HG02973 (cell line): ENCODE measurements around the gene SCFD2.
"Not testable (repeated sequence)": the region's sequence is repeated elsewhere in the genome, so short reads cannot be mapped to it uniquely, and the experiment has no call there.

Source experiments
- ATAC-seq: cut with Tn5 transposase; IDR thresholded peaks from one replicate; pipeline ENCODE4 v1.9.1; 2021; ENCODE audit warnings: moderate library complexity; ENCODE audit not compliant: unreplicated experiment

Gene SCFD2

DNA sequence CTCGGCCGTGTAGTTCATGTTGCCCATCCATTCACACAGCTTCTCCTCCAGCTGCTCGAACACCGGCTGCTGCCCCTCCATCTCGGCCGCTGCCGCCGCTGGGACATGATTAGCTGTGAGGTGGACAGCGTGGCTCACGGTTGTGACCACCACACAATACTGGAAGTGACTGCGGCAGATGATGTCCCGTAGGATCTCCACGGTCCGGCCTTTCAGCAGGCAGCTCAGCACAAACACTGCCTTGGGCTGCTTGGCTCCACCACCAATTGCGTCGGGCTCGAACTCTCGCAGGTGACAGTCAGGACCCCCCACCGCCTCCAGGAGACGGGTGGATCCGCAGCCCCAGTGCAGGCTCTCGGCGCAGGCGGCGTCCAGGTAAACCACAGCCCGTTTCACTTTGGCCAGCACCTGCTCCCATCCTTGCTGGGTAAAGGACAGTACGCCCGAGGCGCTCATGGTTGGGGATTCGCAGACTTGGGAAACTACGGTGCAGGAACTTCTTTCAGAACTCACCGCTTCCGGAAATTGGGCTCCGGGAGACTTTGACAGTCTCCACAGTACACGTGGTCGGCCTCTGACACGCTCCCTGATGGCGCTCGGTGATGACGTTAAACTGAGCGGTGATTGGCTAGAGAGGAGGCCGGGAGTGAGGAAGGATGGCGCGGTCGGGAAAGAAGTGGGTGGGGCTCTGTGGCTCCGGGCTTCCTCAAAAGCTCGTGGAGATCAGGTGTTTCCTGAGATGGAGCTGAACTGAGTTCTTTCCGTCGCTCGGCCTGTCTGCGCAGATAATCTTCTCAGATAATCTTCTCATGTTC, at the start of gene SCFD2:
Gene SCFD2 (minus strand): TSS at position 576 of the 815 bp plus-strand sequence.
- ATAC-seq: peak; percentile 91

DNA sequence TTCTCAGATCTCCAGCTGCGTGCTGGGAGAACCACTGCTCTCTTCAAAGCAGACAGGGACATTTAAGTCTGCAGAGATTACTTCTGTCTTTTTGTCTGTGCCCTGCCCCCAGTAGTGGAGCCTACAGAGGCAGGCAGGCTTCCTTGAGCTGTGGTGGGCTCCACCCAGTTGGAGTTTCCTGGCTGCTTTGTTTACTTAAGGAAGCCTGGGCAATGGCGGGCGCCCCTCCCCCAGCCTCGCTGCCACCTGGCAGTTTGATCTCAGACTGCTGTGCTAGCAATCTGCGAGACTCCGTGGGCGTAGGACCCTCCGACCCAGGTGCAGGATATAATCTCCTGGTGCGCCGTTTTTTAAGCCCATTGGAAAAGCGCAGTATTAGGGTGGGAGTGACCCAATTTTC, 43.6 kb upstream of the SCFD2 start:
- ATAC-seq: not testable (repeated sequence)

DNA sequence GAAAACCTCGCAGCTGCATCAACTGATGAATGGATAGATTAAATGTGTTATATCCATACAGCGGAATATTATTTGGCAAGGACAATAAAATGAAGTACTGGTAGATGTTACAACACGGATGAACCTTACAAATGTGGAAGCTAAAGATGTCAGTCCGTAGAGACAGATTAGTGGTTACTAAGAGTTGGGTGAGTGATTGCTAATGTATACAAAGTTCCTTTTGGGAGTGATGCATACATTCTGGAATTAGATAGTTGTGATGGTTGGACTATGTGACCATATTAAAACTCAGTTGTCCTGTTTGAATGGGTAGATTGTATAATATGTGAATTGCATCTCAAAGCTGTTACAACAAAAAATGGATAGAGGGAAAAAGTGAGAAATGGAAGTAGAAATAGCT, 14.4 kb upstream of the SCFD2 start:
- no peak for ATAC-seq

DNA sequence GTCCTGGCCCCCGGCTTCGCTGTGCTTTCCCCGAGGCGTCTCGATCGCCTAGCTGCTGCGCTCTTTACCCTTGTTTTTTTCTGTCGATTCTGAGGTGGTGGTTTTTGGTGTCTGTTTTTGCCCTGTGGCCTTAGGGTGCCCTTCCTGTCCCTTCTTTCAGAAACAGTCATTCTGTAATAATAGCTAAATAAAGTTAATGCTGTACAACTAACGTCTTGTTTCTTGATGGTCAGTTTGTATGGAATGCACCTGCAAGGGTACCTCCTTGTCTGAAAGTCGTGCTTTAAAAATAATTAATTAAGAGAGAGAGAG, 12.3 kb upstream of the SCFD2 start:
- no peak for ATAC-seq

DNA sequence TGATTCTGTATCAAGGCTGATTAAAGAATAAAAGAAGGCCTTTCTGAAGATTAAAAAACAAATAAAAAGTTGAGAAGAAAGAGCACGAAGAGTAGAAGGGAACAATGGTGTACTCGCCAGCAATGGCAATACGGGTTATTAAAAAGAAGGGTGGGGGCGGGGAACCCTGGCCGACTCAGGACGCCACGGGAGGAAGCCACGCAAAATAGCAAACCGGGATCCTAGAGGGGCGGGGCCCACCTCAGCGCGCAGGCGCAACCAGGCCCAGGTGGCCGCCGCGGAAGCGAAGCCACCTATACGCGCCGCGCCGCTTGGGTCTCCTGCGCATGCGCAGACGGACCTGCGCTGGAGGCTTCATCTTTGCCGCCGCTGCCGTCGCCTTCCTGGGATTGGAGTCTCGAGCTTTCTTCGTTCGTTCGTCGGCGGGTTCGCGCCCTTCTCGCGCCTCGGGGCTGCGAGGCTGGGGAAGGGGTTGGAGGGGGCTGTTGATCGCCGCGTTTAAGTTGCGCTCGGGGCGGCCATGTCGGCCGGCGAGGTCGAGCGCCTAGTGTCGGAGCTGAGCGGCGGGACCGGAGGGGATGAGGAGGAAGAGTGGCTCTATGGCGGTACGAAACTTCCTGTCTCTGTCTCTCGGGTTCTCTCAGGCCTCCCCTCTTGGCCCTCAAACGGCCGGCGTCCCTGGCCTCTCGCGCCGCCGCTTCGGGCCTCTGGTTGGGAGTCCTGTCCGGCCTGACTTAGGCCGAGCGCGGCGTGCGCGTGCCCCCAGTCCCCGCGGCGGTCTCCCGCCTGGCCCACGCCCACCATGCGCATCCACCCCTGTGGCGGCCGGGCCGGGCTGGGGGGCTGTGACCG, 11.7 kb upstream of the SCFD2 start, which contains the start of gene FIP1L1:
Gene FIP1L1 (plus strand): TSS at position 323 of the 852 bp plus-strand sequence. CDS start 198 bp downstream, at position 521.
- ATAC-seq: peak; percentile 86

DNA sequence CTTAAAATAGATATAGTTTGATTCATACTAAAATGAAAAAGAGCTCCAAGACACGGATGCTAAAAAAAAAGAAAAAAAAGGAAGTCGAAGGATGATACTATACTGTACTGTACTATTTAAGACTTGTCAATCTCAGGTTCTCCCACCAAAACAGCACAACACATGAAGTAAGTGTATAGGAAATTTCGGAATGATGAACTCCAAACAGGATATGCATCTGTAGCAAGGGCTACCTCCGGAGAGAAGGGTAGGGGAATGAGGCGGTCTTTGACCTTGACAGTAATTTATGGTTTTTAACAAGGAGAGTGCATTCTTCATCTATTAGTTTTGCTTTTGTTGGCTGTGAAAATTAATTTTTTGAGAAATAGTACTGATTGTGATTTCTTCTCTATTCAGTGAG, 11.0 kb upstream of the SCFD2 start:
- ATAC-seq: no peak

DNA sequence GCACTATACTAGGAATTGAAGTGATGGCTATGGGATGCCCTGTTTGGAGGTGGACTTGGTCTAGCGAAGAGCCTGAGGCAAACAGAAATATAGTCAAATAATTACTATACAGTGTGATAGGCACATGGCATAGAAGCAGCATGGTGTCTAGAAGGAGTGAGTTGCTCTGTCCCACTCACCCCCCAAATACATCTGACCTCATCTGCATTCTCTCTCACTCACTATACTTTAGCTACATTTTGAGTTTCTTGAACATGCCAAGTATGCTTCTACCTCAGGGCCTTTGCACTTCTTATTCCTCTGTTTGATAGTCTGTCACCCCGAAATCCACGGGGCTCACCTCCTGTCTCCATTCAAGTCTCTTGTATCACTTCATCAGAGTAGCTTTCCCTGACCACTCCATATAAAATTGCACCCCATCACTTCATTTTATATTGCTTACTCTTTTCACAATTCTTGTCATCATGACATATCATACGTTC, 9.0 kb upstream of the SCFD2 start:
- no peak for ATAC-seq

DNA sequence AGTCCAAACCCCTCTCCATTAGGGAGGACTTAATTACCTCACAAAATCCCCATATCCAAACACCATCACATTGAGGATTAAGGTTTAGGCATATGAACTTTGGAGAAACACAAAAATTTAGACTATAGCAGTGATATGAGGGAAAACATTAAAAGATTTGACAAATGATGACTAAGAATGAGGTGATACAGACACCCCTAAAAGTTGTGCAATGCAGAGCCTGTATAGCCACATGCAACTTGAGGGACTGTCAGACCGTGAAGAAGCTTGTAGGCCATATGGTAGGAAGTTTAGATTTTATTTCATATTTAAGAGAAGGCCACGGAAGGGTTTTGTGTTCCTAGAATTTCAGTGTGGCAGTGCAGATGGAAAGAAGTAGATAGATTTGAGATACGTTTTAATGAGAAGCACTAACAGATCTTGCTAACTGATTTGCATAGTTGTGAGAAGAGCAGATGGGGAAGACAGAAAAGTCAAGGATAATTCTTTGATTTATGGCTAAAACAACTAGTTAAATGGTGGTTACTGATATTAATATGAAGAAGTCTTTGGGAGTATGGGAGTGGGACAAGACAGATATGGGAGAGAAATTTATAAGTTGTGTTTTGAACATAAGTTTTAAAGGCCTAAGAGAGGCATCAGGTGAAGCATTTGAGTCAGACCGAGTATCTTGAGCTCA, 6.1 kb upstream of the SCFD2 start:
- ATAC-seq: no peak

DNA sequence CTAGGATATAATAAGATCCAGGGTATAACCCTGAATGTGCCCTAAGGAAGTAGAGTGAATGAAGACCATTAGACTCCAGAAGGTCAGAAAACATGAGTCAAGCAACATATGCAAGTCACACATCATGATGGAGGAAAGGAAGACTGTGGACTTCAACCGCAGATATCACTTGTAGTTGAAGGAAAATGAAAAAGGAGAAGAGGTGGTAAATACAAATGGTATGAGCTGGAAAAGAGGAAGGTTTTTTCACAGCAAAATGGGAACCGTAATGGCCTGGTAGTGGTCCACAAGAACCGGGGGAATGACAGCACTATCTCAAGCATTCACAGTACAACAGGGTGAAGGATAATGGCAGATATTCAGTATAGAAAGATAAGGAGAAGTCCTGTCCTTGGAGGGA, 5.2 kb upstream of the SCFD2 start:
- ATAC-seq: no peak

DNA sequence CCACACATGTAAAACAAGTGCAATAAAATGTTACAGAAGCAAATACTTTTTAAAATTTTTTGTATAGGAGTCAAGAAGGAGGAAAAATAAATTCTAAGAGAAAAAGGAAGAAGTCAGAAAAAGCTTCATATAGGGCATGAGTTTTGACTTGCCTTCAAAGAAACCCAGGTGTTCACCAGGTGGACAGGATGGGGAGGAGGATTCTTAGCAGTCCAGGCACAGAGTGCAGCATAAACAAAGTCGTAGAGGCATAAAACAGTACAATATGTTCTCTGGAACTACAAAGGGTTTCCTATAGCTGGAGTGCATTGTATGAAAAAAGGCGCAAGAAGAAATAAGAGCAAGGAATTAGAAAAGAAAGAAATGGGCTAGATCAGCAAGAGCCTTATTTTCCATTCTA, 1.9 kb upstream of the SCFD2 start:
- no peak for ATAC-seq

DNA sequence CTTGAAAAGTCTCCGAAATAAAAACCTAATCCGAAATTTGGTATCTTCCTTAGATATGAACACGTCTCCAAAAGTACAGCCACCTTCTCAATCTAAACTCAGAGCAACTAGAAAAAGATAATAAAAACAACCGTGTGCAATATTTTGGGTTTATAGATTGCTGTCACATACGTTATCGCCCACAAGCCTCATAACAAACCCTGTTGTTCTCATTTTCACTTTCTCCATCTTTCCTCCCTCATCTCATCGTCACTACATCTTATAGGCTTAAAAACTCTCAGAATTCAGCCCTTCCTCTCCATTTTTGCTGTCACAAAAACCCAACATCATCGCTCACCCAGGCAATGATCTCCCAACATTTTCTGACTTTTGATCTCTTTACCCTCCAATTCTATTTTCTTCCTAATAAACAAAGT, 448 bp upstream of the SCFD2 start:
- ATAC-seq: no peak

DNA sequence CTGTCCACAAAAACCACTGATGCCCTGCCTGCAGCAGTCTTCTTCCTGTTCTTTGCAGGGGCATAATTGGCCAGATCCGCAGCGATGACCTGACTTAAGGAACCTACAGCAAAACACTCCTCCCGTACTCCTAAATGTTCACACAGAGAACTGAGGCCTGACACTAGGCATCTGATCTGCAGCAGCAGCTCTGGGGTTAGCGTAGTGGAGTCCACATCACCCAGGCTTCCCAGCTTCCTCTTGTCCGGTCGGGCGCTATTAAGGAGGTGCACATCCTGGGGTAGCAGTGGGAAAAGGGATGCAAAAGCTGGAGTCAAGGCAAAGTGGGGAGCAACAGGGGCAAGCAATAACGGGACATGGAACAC, 758 bp downstream of the SCFD2 start:
- peak; percentile 11 for ATAC-seq

DNA sequence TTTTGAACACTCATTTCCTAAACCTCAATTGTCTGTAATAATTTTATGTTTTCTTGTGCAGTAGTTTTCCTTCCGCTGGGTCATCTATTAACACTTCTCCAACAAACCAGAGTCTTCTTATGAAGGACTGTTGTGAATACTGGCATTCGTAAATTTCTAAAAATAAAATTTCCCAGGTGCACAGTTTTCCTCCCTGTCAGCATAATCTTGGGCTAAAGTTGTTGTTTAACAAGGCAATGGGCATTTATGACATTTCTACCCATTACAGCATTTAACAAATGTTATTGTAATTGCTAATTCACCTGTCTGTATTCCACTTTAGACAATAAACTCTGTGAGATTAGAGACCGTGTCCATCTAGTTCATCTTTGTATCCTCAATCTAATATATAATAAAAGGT, 1.2 kb downstream of the SCFD2 start:
- ATAC-seq: no peak

DNA sequence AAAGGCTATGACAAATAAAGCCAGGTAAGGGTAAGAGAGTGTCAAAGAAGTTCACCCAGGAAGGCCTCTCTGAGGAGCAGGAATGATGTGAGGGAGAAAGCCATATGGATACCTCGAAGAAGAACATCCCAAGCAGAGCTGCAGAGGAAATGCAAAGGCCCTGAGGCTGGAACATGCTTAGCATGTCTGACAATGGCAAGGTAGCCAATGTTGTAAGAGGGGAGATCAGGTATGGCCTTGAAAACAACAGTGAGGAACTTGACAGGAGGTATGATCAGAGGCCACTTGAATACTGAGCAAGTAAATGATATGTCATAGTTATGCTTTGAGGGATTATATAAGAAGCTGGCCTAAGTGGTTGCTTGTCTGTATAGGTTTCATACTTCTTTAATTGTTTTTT, 3.8 kb downstream of the SCFD2 start:
- no peak for ATAC-seq

DNA sequence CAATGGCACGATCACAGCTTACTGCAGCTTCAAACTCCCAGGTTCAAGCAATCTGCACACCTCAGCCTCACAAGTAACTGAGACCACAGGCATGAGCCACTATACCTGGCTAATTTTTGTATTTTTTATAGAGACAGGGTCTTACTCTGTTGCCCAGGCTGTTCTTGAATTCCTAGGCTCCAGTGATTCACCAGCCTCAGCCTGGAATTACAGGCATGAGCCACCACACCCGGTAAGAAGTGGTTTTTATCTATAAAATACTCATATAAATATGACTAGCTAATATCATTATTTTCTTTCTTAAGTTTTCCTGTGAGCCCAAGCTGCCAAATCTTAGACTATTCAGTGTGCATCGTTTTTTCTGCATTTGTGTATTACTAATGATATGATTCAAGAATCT, 4.4 kb downstream of the SCFD2 start:
- no peak for ATAC-seq

DNA sequence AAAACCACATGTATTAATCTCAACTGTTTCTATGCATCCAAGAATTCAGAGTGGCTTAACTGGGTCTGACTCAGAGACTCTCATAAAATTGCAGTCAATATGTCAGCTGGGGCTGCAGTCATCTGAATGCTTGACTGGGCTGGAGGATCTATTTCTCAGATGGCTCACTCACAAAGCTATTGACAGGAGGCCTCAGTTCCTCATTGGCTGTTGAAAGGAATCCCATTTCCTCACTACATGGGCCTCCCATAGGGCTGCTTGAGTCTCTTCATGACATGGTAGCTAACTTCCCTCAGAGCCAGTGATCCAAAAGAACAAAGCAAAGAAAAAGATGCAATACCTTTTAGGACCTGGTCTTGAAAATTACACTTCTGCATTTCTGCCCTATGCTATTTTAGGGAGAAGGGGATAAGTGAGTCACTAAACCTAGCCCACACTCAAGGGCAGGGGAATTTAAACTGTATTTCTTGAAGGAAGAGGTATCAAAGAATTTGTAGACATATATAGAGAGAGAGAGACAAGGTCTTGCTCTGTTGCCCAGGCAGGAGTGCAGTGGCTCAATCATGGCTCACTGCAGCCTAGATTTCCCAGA, 9.8 kb downstream of the SCFD2 start:
- ATAC-seq: no peak

DNA sequence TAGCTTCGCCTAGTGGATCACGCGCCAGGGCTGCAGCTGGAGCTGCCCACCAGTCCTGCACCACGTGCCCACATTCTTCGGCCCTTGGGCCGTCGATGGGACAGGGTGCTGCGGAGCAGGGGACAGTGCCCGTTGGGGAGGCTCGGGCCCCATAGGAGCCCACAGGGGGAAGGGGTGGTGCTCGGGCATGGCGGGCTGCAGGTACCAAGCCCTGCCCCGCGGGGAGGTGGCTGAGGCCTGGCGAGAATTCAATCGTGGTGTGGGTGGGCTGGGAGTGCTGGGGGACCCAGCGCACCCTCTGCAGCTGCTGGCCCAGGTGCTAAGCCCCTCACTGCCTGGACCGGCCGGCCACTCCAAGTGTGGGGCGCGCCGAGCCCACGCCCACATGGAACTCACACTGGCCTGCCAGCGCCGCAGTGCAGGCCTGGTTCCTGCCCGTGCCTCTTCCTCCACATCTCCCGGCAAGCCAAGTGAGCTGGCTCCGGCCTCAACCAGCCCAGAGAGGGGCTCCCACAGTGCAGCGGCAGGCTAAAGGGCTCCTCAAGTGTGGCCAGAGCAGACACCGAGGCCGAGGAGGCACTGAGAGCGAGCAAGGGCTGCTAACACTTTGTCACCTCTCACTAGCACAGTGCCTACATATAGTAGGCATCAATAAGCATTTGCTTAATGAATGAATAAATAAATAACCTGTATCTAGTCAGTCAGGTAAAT, 11.7 kb downstream of the SCFD2 start:
- ATAC-seq: no peak

DNA sequence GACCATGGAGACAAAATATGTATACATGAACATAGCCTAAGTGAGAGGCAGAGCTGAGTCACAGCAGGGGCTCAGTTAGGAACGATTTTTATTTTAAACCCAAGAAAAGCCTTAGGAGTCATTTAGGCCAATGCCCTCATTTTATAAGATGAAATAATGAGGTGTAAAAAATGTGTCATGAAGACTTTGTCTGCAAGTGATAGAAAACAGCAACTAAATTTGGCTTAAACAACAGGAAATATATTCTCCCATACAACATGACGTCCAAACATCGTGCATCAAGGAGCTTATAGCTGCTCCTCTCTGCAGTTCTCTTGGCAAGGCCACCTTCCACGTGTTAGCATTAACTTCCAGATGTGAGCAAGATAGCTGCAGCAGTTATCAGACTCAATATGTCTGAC, 16.8 kb downstream of the SCFD2 start:
- ATAC-seq: no peak

DNA sequence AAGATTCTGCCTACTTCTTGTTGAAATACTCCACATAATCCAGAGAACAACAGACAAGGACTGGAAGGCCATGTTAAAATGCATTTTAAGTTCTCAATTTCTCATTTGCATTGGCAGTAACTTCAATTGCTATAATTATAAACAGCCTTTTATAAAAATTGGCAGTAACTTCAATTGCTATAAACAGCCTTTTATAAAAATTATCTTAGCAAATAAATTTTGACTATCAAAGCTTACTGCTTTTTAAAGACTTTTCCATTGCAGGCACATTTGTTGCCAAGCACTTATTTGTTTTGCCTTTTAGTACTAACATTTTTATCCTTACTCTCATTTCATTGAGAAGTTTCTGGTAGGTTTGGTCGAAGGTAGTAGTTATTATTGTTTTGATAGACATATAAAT, 17.8 kb downstream of the SCFD2 start:
- ATAC-seq: no peak
